HG02884 (cell line): ENCODE data around the gene CLDN16.

Experiments
- ATAC-seq: cut with Tn5 transposase; IDR thresholded peaks from one replicate; pipeline ENCODE4 v1.9.1; 2021; ENCODE audit warnings: mild to moderate bottlenecking, moderate library complexity; ENCODE audit not compliant: unreplicated experiment

Gene CLDN16

GRCh38 chr3:190387578-190388213, at the start of gene CLDN16:
Gene CLDN16 (plus strand): TSS chr3:190388163. CDS start chr3:190388330, 167 bp downstream.
- no peak for ATAC-seq

GRCh38 chr3:190338717-190339116, 49.2 kb upstream of the CLDN16 start:
- no peak for ATAC-seq

GRCh38 chr3:190339130-190339529, 48.8 kb upstream of the CLDN16 start:
- no peak for ATAC-seq

GRCh38 chr3:190340071-190340470, 47.9 kb upstream of the CLDN16 start:
- no peak for ATAC-seq

- ATAC-seq, result no peak
These were observed 42.7 kb upstream of the CLDN16 start for GRCh38 chr3:190345027-190345821.

- no peak for ATAC-seq
These were observed 42.1 kb upstream of the CLDN16 start for GRCh38 chr3:190345878-190346277.

- ATAC-seq, result no peak
These were observed 41.4 kb upstream of the CLDN16 start for GRCh38 chr3:190346541-190346940.

- no peak for ATAC-seq
These were observed 35.0 kb upstream of the CLDN16 start for GRCh38 chr3:190352861-190353457.

GRCh38 chr3:190356246-190356645, 31.7 kb upstream of the CLDN16 start:
- ATAC-seq, result no peak

- no peak for ATAC-seq
These were observed 30.5 kb upstream of the CLDN16 start for GRCh38 chr3:190357468-190357867.

- ATAC-seq, result no peak
These were observed 28.1 kb upstream of the CLDN16 start for GRCh38 chr3:190359813-190360212.

GRCh38 chr3:190360228-190360627, 27.7 kb upstream of the CLDN16 start:
- ATAC-seq, result no peak

GRCh38 chr3:190361791-190362190, 26.2 kb upstream of the CLDN16 start:
- ATAC-seq, result no peak

- ATAC-seq, result no peak
These were observed 25.7 kb upstream of the CLDN16 start for GRCh38 chr3:190362258-190362657.

- ATAC-seq, result no peak
These were observed 21.8 kb upstream of the CLDN16 start for GRCh38 chr3:190366133-190366532.

- ATAC-seq, result no peak
These were observed 19.1 kb upstream of the CLDN16 start for GRCh38 chr3:190368881-190369280.

- ATAC-seq, result no peak
These were observed 18.2 kb upstream of the CLDN16 start for GRCh38 chr3:190369668-190370295.

- no peak for ATAC-seq
These were observed 17.6 kb upstream of the CLDN16 start for GRCh38 chr3:190370369-190370768.

GRCh38 chr3:190371152-190371551, 16.8 kb upstream of the CLDN16 start:
- no peak for ATAC-seq

- ATAC-seq, result no peak
These were observed 12.7 kb upstream of the CLDN16 start for GRCh38 chr3:190375246-190375645.

- ATAC-seq, result no peak
These were observed 12.3 kb upstream of the CLDN16 start for GRCh38 chr3:190375671-190376070.
